ENCODE results near the gene CAPN11. TPM values are rescaled to one million over a fixed set of nuclear protein-coding genes. Genes with fewer than 3 reads are reported as not detected.
A peak's percentile ranks its signal among the peaks of the same experiment; 100 is the strongest.

The CAPN11 gene
- total RNA-seq, 1 experiment from 2014 or later: 0.28 TPM

DNA sequence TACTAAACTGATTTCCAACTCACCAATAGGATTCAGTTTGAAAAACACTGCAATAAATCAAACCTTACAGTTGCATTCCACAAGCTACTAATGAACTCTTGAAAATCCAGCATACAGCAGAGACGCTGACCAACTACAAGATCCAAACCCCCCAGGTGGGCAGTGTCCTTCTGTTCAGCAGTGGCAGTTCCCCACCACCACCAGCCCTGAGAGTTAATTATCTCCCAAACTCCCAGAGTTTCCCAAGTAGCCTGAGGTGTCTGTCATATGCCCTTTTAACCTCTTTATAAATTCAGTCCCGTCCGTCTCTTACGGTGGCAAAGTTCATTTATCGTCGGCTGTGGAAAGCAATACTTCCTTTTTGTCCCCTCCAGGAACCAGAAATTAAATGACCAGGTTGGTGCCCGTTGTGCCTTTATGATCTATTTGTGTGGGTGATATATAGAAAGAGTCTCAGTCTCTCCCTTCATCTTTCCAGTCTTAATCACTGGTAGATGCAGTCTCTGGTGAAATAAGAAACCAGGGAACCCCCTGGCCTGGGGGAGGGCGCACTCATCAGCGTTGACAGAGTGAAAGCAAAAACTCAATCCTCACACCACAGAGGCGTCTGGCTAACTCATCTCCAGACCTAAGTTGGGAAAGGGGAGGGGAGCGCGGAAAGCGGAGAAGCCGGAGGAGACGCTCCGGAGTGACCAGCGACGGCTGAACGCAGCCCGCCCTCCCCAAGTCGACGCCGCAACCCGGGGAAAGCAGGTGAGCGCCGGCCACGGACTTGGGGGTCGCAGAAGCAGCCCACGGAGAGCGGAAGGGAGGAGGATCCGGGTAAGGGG, 32.1 kb upstream of the CAPN11 start:
- Histone ChIP-seq H3K23me2 (ENCODE audit: insufficient read length, low read depth, low read length, poor library complexity, severe bottlenecking) (peaks cover 12% of the 10 kb centered on the region), H3K9me3 (ENCODE audit: control insufficient read depth, low read depth, low read length) (no peaks in the 10 kb centered on the region), H2BK15ac (ENCODE audit: low read depth, low read length) (no peak overlapping the region), H3K9ac (ENCODE audit: extremely low read depth, insufficient read length, low read length) (peak overlapping the region; percentile 85), H3T11ph (ENCODE audit: low read length) (no peak overlapping the region), H4K91ac (ENCODE audit: insufficient read length, low read depth, low read length) (no peak overlapping the region), H4K5ac (ENCODE audit: insufficient read length, low read depth, low read length) (no peak overlapping the region), H2BK5ac (ENCODE audit: insufficient read length, low read length) (no peak overlapping the region), H3K4me1 (ENCODE audit: insufficient read depth, low read length) (no peaks in the 10 kb centered on the region), H3K79me2 (ENCODE audit: insufficient read depth, low read length) (peaks cover 42% of the 10 kb centered on the region), H4K20me1 (ENCODE audit: control insufficient read depth, insufficient read depth, insufficient read length) (peaks cover 3% of the 10 kb centered on the region), H2BK12ac (ENCODE audit: insufficient read length, low read depth, low read length) (no peak overlapping the region), H2BK120ac (ENCODE audit: low read depth, low read length, poor library complexity, severe bottlenecking) (no peak overlapping the region), H3K56ac (ENCODE audit: insufficient read length, low read depth, low read length) (no peak overlapping the region), H3K23ac (ENCODE audit: insufficient read length, low read depth, low read length) (no peak overlapping the region), H3K27me3 (ENCODE audit: insufficient read depth, low read length) (no peaks in the 10 kb centered on the region), H2BK20ac (ENCODE audit: low read depth, low read length, poor library complexity, severe bottlenecking) (no peak overlapping the region), H3K79me1 (ENCODE audit: insufficient read depth, low read depth, low read length, poor library complexity, severe bottlenecking) (no peaks in the 10 kb centered on the region), H2AK5ac (ENCODE audit: insufficient read length, low read length) (no peak overlapping the region), H3K18ac (ENCODE audit: insufficient read length, low read depth, low read length) (no peak overlapping the region), H3K14ac (ENCODE audit: insufficient read depth, low read length) (peak overlapping the region; percentile 4; the same call in 1 of the 2 replicates), H2AFZ (ENCODE audit: low read length) (no peak overlapping the region), H4K8ac (replicated peaks; ENCODE audit: insufficient read length, low read depth, low read length) (no peak overlapping the region), H3K4me2 (ENCODE audit: insufficient read depth, insufficient read length, low read length) (peak overlapping the region; percentile 87), H3K27ac (ENCODE audit: insufficient read length, low read depth, low read length) (no peak overlapping the region), H3K4ac (ENCODE audit: low read depth, low read length) (no peak overlapping the region)
- TF ChIP-seq, protein P1, sequence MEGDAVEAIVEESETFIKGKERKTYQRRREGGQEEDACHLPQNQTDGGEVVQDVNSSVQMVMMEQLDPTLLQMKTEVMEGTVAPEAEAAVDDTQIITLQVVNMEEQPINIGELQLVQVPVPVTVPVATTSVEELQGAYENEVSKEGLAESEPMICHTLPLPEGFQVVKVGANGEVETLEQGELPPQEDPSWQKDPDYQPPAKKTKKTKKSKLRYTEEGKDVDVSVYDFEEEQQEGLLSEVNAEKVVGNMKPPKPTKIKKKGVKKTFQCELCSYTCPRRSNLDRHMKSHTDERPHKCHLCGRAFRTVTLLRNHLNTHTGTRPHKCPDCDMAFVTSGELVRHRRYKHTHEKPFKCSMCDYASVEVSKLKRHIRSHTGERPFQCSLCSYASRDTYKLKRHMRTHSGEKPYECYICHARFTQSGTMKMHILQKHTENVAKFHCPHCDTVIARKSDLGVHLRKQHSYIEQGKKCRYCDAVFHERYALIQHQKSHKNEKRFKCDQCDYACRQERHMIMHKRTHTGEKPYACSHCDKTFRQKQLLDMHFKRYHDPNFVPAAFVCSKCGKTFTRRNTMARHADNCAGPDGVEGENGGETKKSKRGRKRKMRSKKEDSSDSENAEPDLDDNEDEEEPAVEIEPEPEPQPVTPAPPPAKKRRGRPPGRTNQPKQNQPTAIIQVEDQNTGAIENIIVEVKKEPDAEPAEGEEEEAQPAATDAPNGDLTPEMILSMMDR (conservative IDR thresholded peaks at IDR 0.05): no peak
- no peaks in the 10 kb centered on the region for H3K9me3 Mint-ChIP-seq
- peak overlapping the region; percentile 20 to 92 (median 37); a peak in 6 of 7 replicates for H3K27ac Mint-ChIP-seq
- no peaks in the 10 kb centered on the region; the same call in 1 of the 2 replicates for H3K27me3 Mint-ChIP-seq (ENCODE audit: low read depth)
- peaks cover 2 to 18% (median 15%) of the 10 kb centered on the region in 3 experiments; a peak in 5 of 7 replicates for H3K36me3 Mint-ChIP-seq (ENCODE audit: insufficient read depth in 1 of 3, low read depth in 3 of 3)
- WGBS (ENCODE audit: extremely low coverage, insufficient read length, low lambda C conversion rate): no CpG with 5 or more reads among the region's 31 CpGs
- peak; percentile 62 for DNase-seq
- peaks cover 48 to 55% of the 10 kb centered on the region in 2 experiments for H3K4me1 Mint-ChIP-seq
- H3K4me3 Mint-ChIP-seq: peak overlapping the region; percentile 87 to 95

Measured in H9 (cell line).